CD4-positive, alpha-beta T cell (primary cell): ENCODE data around the gene TCF4. TPM values are rescaled to one million over a fixed set of nuclear protein-coding genes. Genes with fewer than 3 reads are reported as not detected.

Source experiments
- ATAC-seq: fragments of 200-7000 bp; cut with Tn5 transposase; one replicate; pipeline ENCODE4 v1.10.0; 2022; ENCODE audit warnings: mild to moderate bottlenecking; ENCODE audit not compliant: poor library complexity
- CTCF ChIA-PET: fragments of 350-600 bp; sonication (Branson Sonifier 250); formaldehyde crosslinking; loops from one replicate; lab custom pipeline; 2021; ENCODE audit warnings: antibody characterized with exemption, inconsistent platforms; lab: Charles Lee
- POLR2A ChIA-PET: fragments of 350-600 bp; sonication (Branson Sonifier 250); formaldehyde crosslinking; loops from one replicate; lab custom pipeline; 2021; ENCODE audit warnings: antibody characterized with exemption, inconsistent platforms; lab: Charles Lee
- DNase-seq, 14 experiments: peaks; one replicate each; pipeline ENCODE4 v3.0.0-alpha.2; 2013 to 2020; ENCODE audit warnings: mixed read lengths in 2 of 14
- H3K27ac ChIP-seq, 2 donors: one replicate each; pipeline versions ENCODE4 v1.5.1 to v1.7.0; 2013; ENCODE audit warnings: low read length in 2 of 2, low read depth in 1 of 2, mild to moderate bottlenecking in 1 of 2
- H3K27me3 ChIP-seq, 2 experiments: 1 replicate in 1 of 2; 2 replicates in 1 of 2; pipeline versions ENCODE4 v1.6.1 to v1.7.0; 2013; ENCODE audit warnings: low read length in 2 of 2, control low read depth in 1 of 2, mild to moderate bottlenecking in 1 of 2, moderate library complexity in 1 of 2; ENCODE audit not compliant: insufficient read depth in 2 of 2, control insufficient read depth in 1 of 2
- H3K36me3 ChIP-seq: one replicate; pipeline ENCODE4 v1.6.1; 2013; ENCODE audit warnings: low read length, control low read depth; ENCODE audit not compliant: insufficient read depth
- H3K4me1 ChIP-seq: one replicate; pipeline ENCODE4 v1.6.1; 2013; ENCODE audit warnings: low read length, control low read depth; ENCODE audit not compliant: insufficient read depth
- H3K4me3 ChIP-seq: one replicate; pipeline ENCODE4 v1.5.1; 2013; ENCODE audit warnings: mild to moderate bottlenecking, low read length, moderate library complexity
- H3K9me3 ChIP-seq, 2 experiments: 1 replicate in 1 of 2; 2 replicates in 1 of 2; pipeline versions ENCODE4 v1.6.1 to v1.7.0; 2013; ENCODE audit warnings: low read length in 2 of 2, mild to moderate bottlenecking in 2 of 2, control low read depth in 1 of 2, moderate library complexity in 1 of 2; ENCODE audit not compliant: control insufficient read depth in 1 of 2, insufficient read depth in 1 of 2
- H3K27ac Mint-ChIP-seq: one replicate; pipeline ENCODE4 v1.8.0; 2020; ENCODE audit warnings: mixed read lengths
- H3K27me3 Mint-ChIP-seq: one replicate; pipeline ENCODE4 v1.8.0; 2021; ENCODE audit warnings: mixed read lengths
- H3K36me3 Mint-ChIP-seq: one replicate; pipeline ENCODE4 v1.8.0; 2021; ENCODE audit warnings: low read depth, mixed read lengths
- H3K4me1 Mint-ChIP-seq: one replicate; pipeline ENCODE4 v1.8.0; 2021; ENCODE audit warnings: low read depth, mixed read lengths
- H3K4me3 Mint-ChIP-seq: one replicate; pipeline ENCODE4 v1.8.0; 2020; ENCODE audit warnings: mild to moderate bottlenecking, mixed read lengths
- H3K9me3 Mint-ChIP-seq: one replicate; pipeline ENCODE4 v1.8.0; 2020; ENCODE audit warnings: mixed read lengths
- intact Hi-C, 2 experiments: fragments of 100-400 bp; cut with DNase I in 1 of 2; cut with micrococcal nuclease in 1 of 2; formaldehyde crosslinking; loops; one replicate each; pipeline versions ENCODE4 v1.15.1 to v1.9.0; 2023 to 2025; cut with DNase I, micrococcal nuclease
- polyA plus RNA-seq, 2 donors: library from polyadenylated mRNA; unstranded; fragments of 120-200 nt; gene quantifications; one replicate each; pipeline ENCODE4 v1.2.1, GENCODE V29; 2013
- total RNA-seq, 174 experiments: library from RNA in 2 of 174; stranded (reverse) in 2 of 174; gene quantifications; one replicate each; pipeline ENCODE4 v1.2.3 and lab custom pipeline; 2021 to 2026
- TF ChIP-seq, protein P1 (sequence below): fragments of 200-600 bp; IDR thresholded peaks from one replicate; pipeline ENCODE4 v1.8.0; 2022; ENCODE audit warnings: antibody characterized with exemption, mild to moderate bottlenecking

TCF4 gene
- total RNA-seq (1 to 10 TPM; 3.0 to 3.2 TPM), total RNA-seq (lab: John Stamatoyannopoulos, UW) (0.24 to 61.6 (median 2.8) reads per million in 172 experiments)
- polyA plus RNA-seq (2013, experiment 1 of 2) = 3.9 TPM
- polyA plus RNA-seq (2013, experiment 2 of 2) = 5.0 TPM

DNA sequence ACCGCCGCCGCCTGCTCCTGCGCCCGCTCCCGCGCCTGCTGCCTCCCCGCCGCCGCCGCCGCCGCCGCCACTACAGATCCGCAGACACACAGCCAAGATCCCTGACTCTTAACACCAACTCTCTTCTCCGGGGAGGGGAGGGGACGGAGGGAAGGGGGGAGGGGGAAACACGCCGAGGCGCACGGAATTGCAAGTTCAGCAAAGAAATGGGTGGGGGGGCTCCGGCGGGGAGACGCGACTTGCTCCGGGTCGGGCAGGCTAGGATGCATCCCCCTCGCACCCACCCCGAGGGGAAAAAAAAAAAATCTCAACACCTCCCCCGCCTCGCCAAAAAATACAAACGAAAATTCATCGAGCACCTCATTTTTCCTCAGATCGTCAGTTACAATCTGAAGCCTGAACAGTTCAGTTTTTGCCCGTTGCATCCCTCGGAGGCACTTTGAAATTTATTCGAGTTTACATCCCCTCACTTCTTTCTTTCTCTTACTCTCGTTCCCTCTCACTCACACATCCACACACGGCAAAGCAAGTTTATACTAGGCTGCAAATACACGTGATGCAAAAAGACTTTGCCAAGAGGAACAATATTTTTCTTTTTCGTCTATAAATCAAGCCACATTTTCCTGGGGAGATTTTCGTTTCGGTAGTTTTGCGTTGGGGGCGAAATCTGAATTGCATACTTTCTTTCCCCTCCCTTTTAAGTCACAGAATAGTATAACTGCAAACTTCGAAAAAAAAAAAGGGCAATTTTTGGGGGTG, at the start of gene TCF4:
Gene TCF4 (minus strand): TSS at position 82 of the 759 bp plus-strand sequence. CDS start 1,076 bp downstream, outside the sequence.
- no peaks in the 10 kb centered on the region for H3K9me3 Mint-ChIP-seq
- TF ChIP-seq, protein P1, sequence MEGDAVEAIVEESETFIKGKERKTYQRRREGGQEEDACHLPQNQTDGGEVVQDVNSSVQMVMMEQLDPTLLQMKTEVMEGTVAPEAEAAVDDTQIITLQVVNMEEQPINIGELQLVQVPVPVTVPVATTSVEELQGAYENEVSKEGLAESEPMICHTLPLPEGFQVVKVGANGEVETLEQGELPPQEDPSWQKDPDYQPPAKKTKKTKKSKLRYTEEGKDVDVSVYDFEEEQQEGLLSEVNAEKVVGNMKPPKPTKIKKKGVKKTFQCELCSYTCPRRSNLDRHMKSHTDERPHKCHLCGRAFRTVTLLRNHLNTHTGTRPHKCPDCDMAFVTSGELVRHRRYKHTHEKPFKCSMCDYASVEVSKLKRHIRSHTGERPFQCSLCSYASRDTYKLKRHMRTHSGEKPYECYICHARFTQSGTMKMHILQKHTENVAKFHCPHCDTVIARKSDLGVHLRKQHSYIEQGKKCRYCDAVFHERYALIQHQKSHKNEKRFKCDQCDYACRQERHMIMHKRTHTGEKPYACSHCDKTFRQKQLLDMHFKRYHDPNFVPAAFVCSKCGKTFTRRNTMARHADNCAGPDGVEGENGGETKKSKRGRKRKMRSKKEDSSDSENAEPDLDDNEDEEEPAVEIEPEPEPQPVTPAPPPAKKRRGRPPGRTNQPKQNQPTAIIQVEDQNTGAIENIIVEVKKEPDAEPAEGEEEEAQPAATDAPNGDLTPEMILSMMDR = no peak
- H3K9me3 ChIP-seq = peaks cover 0 to 12% of the 10 kb centered on the region in 2 experiments
- H3K36me3 Mint-ChIP-seq = peaks cover 7% of the 10 kb centered on the region
- no peaks in the 10 kb centered on the region for H3K36me3 ChIP-seq
- peak within 1 kb of the TSS; percentile 92 for H3K4me3 Mint-ChIP-seq
- DNase-seq = peak in 8 of 14 experiments; percentile 0 to 65 (median 18)
- ChIA-PET CTCF (no interaction called here), POLR2A (interaction anchor here (0.8 kb wide), 1 partner anchor 72 kb away, joined by 5 read pairs; no protein-coding TSS in a partner anchor)
- peak within 1 kb of the TSS; percentile 56 for H3K4me3 ChIP-seq
- H3K27me3 ChIP-seq = peaks cover 20 to 34% of the 10 kb centered on the region in 2 experiments
- intact Hi-C loops = loop anchor here in 1 of 2 experiments (10.0 kb wide), 1 partner anchor 1117 kb away; no protein-coding TSS in a partner anchor
- H3K27ac ChIP-seq = no peak within 1 kb of the TSS
- H3K4me1 ChIP-seq = peaks cover 7% of the 10 kb centered on the region
- H3K27me3 Mint-ChIP-seq = peaks cover 56% of the 10 kb centered on the region
- peak within 1 kb of the TSS; percentile 78 for H3K27ac Mint-ChIP-seq
- peaks cover 29% of the 10 kb centered on the region for H3K4me1 Mint-ChIP-seq
- ATAC-seq = peak; percentile 27

DNA sequence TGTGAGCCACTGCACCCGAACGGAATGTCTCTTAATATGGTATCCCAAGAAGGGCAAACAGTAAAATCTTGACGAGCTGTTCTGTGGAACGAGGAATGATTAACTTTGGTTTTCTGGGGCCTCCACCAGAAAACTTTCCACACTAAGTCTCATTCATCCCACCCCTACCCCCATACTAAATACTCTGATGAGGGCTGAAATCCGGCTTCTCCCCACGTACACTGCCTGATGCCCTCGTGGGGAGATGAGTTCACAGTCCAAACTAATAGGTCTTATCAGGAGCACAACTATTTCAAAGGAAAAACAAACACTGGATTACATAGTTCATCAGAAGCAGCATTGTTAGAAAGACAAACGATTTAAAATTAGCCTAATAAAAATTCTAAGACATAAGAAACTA, 49.2 kb upstream of the TCF4 start:
- no peaks in the 10 kb centered on the region for H3K36me3 ChIP-seq
- H3K9me3 ChIP-seq = peaks cover 0 to 12% of the 10 kb centered on the region in 2 experiments
- Mint-ChIP-seq H3K4me3 (no peak overlapping the region), H3K36me3 (no peaks in the 10 kb centered on the region), H3K9me3 (peaks cover 9% of the 10 kb centered on the region), H3K27ac (no peak overlapping the region), H3K4me1 (no peaks in the 10 kb centered on the region), H3K27me3 (no peaks in the 10 kb centered on the region)
- TF ChIP-seq, protein P1 = no peak
- ATAC-seq = no peak
- H3K4me1 ChIP-seq = no peaks in the 10 kb centered on the region
- intact Hi-C loops = no loop called here
- CTCF ChIA-PET = no interaction called here
- no peaks in the 10 kb centered on the region for H3K27me3 ChIP-seq
- no peak overlapping the region for H3K4me3 ChIP-seq
- DNase-seq = no peak
- no peak overlapping the region for H3K27ac ChIP-seq
- POLR2A ChIA-PET = no interaction called here

DNA sequence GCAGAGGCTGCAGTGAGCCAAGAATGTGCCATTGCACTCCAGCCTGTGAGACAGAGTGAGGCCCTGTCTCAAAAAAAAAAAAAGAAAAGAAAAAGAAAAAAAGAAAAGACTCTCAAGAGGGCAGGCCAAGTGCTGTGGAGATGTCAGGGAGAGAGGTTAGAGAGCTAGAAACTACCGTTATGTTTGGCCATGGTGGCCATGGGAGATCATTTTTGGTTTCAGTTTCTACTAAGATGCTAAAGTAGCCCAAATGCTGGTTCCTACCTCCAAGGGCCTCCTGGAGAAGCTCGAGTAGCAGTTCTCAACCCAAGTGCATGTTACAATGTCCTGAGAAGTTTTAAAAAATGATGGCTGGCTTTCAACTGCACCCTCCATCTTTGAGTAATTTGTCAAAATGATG, 47.4 kb upstream of the TCF4 start:
- Mint-ChIP-seq H3K9me3 (peaks cover 5% of the 10 kb centered on the region), H3K36me3 (no peaks in the 10 kb centered on the region), H3K27ac (no peak overlapping the region), H3K27me3 (no peaks in the 10 kb centered on the region), H3K4me3 (no peak overlapping the region), H3K4me1 (no peaks in the 10 kb centered on the region)
- CTCF ChIA-PET = no interaction called here
- Histone ChIP-seq H3K4me1 (no peaks in the 10 kb centered on the region), H3K4me3 (no peak overlapping the region), H3K27me3 (no peaks in the 10 kb centered on the region), H3K9me3 (peaks cover 0 to 15% of the 10 kb centered on the region in 2 experiments), H3K36me3 (no peaks in the 10 kb centered on the region), H3K27ac (no peak overlapping the region)
- TF ChIP-seq, protein P1 = no peak
- POLR2A ChIA-PET = no interaction called here
- DNase-seq = no peak
- intact Hi-C loops = no loop called here
- no peak for ATAC-seq
